Measurements from ENCODE around the gene PTPN18. TPM values are rescaled to one million over a fixed set of nuclear protein-coding genes. Genes with fewer than 3 reads are reported as not detected.
"Not testable (repeated sequence)": the region's sequence is repeated elsewhere in the genome, so short reads cannot be mapped to it uniquely, and the experiment has no call there.

The PTPN18 gene
- total RNA-seq, 1 donor from 2014 or later: 30.2 TPM

DNA sequence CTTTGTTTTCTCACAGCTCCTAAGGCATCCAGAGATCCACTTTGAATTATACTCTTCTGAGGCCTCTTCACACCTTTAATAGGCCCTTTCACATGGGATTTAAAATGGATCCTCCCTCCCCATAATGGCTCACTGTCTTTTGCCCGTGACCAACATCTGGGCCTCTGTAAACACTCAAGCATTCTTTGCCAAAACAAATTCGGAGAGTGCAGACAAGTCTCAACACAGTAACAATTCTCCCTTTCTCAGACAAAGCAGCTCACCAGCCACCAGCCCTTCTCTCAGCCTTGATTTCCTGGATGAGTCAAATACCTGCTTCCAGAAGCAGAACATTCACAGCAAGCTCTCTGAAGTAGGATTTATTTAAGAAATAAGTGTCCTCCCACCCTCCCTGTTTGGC, 27.1 kb upstream of the PTPN18 start:
- TF ChIP-seq, protein P1, sequence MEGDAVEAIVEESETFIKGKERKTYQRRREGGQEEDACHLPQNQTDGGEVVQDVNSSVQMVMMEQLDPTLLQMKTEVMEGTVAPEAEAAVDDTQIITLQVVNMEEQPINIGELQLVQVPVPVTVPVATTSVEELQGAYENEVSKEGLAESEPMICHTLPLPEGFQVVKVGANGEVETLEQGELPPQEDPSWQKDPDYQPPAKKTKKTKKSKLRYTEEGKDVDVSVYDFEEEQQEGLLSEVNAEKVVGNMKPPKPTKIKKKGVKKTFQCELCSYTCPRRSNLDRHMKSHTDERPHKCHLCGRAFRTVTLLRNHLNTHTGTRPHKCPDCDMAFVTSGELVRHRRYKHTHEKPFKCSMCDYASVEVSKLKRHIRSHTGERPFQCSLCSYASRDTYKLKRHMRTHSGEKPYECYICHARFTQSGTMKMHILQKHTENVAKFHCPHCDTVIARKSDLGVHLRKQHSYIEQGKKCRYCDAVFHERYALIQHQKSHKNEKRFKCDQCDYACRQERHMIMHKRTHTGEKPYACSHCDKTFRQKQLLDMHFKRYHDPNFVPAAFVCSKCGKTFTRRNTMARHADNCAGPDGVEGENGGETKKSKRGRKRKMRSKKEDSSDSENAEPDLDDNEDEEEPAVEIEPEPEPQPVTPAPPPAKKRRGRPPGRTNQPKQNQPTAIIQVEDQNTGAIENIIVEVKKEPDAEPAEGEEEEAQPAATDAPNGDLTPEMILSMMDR (IDR thresholded peaks at IDR 0.05): no peak
- Mint-ChIP-seq H3K36me3 (ENCODE audit: unreplicated experiment) (no peaks in the 10 kb centered on the region), H3K9me3 (ENCODE audit: unreplicated experiment) (no peaks in the 10 kb centered on the region), H3K4me3 (ENCODE audit: unreplicated experiment) (no peak overlapping the region), H3K27me3 (ENCODE audit: unreplicated experiment) (peaks cover 37% of the 10 kb centered on the region), H3K4me1 (ENCODE audit: unreplicated experiment) (peaks cover 9% of the 10 kb centered on the region), H3K27ac (ENCODE audit: unreplicated experiment) (no peak overlapping the region)
- peak; percentile 19 for DNase-seq (ENCODE audit: extremely low spot score, unreplicated experiment)

DNA sequence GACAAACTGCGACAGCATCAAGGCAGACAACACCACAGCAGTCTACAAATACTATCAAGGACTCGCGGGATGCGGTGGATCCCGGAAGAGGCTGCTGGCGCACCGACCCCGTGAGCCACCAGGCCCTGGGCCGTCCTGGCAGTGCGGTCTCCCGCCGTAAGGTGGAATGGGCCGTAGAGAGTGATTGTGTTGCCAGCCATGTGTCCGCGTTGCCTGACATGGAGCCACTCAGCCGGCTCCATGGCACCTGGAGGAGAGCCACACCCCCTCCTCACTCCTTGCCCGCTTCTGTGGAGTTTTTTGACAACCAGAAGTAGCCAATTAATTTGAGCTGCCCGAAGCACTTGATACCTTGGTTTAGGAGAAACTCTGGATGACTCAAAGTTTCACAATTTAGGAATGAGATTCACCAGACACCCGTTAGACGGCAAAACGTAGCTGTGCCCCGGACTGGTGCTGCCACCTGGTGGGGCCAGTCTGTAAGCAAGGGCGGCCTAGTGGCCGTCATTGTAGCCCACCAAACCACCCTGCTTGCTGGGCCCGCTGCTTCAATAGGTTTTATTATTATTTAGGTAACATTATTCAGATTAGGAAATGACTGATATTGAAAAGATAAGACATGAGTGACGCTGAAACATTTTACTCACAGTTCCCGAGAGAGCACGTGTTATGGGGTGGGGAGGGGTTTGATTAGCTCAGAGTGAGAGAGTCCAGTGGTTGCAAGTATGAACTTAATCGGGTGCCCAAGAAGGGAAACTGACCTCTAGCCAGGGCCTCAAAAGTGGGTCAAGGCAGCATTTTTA, 23.4 kb upstream of the PTPN18 start:
- TF ChIP-seq, protein P1 (IDR thresholded peaks at IDR 0.05): peak; percentile 99
- Mint-ChIP-seq H3K4me3 (ENCODE audit: unreplicated experiment) (peak overlapping the region; percentile 7), H3K27ac (ENCODE audit: unreplicated experiment) (no peak overlapping the region), H3K9me3 (ENCODE audit: unreplicated experiment) (no peaks in the 10 kb centered on the region), H3K27me3 (ENCODE audit: unreplicated experiment) (peaks cover 24% of the 10 kb centered on the region), H3K4me1 (ENCODE audit: unreplicated experiment) (peaks cover 18% of the 10 kb centered on the region), H3K36me3 (ENCODE audit: unreplicated experiment) (no peaks in the 10 kb centered on the region)
- DNase-seq (ENCODE audit: extremely low spot score, unreplicated experiment): peak; percentile 93

DNA sequence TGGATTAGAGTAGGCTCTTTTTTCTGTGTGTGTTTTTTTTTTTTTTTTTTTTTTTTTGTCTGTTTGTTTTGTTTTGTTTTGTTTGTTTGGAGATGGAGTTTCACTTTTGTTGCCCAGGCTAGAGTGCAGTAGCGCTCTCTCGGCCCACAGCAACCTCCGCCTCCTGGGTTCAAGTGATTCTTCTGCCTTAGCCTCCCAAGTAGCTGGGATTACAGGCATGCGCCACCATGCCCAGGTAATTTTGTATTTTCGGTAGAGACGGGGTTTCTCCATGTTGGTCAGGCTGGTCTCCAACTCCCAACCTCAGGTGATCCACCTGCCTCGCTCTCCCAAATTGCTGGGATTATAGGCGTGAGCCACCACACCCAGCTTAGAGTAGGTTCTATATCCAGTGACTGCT, 22.6 kb upstream of the PTPN18 start:
- H3K4me1 Mint-ChIP-seq (ENCODE audit: unreplicated experiment): peaks cover 21% of the 10 kb centered on the region
- DNase-seq (ENCODE audit: extremely low spot score, unreplicated experiment): peak; percentile 51
- H3K9me3 Mint-ChIP-seq (ENCODE audit: unreplicated experiment); H3K27ac Mint-ChIP-seq (ENCODE audit: unreplicated experiment); H3K36me3 Mint-ChIP-seq (ENCODE audit: unreplicated experiment); H3K4me3 Mint-ChIP-seq (ENCODE audit: unreplicated experiment): not testable (repeated sequence)
- peaks cover 24% of the 10 kb centered on the region for H3K27me3 Mint-ChIP-seq (ENCODE audit: unreplicated experiment)

DNA sequence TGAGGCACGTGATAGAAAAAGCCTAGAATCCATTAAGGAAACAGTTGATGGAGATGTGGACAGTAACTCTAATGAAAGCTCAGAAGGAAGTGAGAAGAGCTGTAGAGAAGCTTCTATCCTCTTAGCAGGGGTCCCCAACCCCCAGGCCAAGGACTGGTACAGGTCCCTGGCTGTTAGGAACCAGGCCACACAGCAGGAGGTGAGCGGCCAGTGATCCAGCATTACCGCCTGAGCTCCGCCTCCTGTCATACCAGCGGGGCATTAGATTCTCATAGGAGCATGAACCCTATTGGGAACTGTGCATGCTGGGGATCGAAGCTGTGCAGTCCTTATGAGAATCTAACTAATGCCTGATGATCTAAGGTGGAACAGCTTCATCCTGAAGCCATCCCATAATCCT, 21.8 kb upstream of the PTPN18 start:
- Mint-ChIP-seq H3K36me3 (ENCODE audit: unreplicated experiment) (peaks cover 3% of the 10 kb centered on the region), H3K4me3 (ENCODE audit: unreplicated experiment) (no peak overlapping the region), H3K27me3 (ENCODE audit: unreplicated experiment) (peaks cover 24% of the 10 kb centered on the region), H3K27ac (ENCODE audit: unreplicated experiment) (no peak overlapping the region), H3K4me1 (ENCODE audit: unreplicated experiment) (peaks cover 20% of the 10 kb centered on the region), H3K9me3 (ENCODE audit: unreplicated experiment) (no peaks in the 10 kb centered on the region)
- peak; percentile 36 for DNase-seq (ENCODE audit: extremely low spot score, unreplicated experiment)
- TF ChIP-seq, protein P1 (IDR thresholded peaks at IDR 0.05): no peak

DNA sequence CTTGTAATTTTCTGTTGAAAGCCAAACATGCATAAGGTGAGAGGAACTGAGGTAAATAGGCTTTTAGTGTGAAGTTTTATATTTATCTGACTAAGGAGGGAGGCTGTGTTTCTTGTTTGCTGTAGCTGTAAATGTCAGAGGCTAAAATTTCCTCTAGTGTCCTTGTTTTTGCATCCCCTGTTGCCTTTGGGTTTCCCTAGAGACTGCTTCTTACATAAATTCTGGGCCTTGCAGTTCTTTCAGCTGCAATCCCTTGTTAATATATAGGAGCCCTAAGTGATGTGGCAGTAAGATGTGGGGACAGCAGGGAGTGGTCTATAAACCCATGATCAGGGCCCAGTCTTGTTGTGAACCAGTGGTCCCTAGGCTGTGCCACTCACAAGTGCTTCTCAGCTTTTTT, 20.6 kb upstream of the PTPN18 start:
- H3K36me3 Mint-ChIP-seq (ENCODE audit: unreplicated experiment): peaks cover 13% of the 10 kb centered on the region
- no peaks in the 10 kb centered on the region for H3K9me3 Mint-ChIP-seq (ENCODE audit: unreplicated experiment)
- peaks cover 22% of the 10 kb centered on the region for H3K27me3 Mint-ChIP-seq (ENCODE audit: unreplicated experiment)
- peaks cover 21% of the 10 kb centered on the region for H3K4me1 Mint-ChIP-seq (ENCODE audit: unreplicated experiment)
- H3K27ac Mint-ChIP-seq (ENCODE audit: unreplicated experiment): no peak overlapping the region
- DNase-seq (ENCODE audit: extremely low spot score, unreplicated experiment): no peak
- TF ChIP-seq, protein P1 (IDR thresholded peaks at IDR 0.05): no peak
- no peak overlapping the region for H3K4me3 Mint-ChIP-seq (ENCODE audit: unreplicated experiment)
